GM19193 (cell line): Measurements from ENCODE around the gene IGF2BP3.
A peak's percentile ranks its signal among the peaks of the same experiment; 100 is the strongest.

ENCODE experiments used
- POLR2A ChIP-seq: IDR thresholded peaks from 4 replicates; pipeline ENCODE4 v1.6.1; 2011; ENCODE audit not compliant: insufficient read depth, insufficient read length; ENCODE audit errors: extremely low read depth

The IGF2BP3 gene

GRCh38 chr7:23470330-23471105 is at the start of gene IGF2BP3:
TSS of gene IGF2BP3 (minus strand) at chr7:23470491. CDS start at chr7:23470110, 381 bp downstream.
- peak; percentile 51 for TF ChIP-seq POLR2A

DNA sequence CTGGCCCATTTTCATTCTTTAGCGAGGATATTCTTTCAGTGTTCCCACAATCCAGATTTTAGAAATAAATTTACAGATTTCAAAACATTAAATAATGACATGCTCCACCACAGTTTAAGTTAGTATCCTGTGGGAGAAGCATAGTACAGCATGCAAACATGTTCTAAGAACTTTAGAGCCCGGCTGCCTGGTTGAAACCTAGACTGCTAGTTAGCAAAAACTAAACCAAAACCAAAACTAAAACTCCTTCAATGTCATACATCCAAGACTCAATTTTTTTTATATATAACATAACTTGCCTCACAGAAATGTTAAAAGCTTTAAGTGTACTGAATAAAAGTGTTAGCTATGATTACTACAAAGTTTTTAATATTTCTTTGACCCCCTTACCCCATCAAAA is 44.5 kb upstream of the IGF2BP3 start:
- TF ChIP-seq POLR2A = no peak

DNA sequence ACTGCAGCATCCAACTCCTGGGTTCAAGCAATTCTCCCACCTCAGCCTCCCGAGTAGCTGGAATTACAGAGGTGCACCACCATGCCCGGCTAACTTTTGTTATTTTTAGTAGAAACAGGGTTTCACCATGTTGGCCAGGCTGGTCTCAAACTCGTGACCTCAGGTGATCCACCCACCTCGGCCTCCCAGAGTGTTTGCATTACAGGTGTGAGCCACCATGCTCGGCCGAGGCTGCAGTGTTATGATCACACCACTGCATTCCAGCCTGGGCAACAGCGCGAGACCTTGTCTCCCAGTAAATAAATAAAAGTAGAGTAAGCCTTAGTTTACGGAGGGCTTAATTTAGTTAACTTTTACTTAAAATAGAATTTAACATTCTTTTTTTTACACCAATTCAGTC is 23.7 kb upstream of the IGF2BP3 start:
- no peak for TF ChIP-seq POLR2A

DNA sequence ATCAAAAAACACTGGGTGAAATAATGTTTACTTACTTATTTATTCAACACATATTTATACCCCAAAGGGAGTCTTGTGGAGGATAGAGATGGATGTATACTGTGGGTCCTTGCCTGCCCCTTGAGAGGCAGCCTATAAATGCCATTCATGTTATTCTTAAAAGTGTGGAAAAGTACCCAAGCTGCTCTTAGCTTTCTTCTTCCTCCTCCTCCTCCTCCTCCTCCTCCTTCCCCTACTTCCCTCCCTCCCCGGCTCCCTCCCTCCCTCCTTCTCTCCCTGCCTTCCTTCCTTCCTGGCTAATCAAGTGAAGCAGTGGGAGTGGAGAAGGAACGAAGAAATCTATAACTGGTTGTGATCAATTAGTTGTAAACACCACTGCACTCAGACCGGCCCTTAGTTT is 21.2 kb upstream of the IGF2BP3 start:
- no peak for TF ChIP-seq POLR2A

DNA sequence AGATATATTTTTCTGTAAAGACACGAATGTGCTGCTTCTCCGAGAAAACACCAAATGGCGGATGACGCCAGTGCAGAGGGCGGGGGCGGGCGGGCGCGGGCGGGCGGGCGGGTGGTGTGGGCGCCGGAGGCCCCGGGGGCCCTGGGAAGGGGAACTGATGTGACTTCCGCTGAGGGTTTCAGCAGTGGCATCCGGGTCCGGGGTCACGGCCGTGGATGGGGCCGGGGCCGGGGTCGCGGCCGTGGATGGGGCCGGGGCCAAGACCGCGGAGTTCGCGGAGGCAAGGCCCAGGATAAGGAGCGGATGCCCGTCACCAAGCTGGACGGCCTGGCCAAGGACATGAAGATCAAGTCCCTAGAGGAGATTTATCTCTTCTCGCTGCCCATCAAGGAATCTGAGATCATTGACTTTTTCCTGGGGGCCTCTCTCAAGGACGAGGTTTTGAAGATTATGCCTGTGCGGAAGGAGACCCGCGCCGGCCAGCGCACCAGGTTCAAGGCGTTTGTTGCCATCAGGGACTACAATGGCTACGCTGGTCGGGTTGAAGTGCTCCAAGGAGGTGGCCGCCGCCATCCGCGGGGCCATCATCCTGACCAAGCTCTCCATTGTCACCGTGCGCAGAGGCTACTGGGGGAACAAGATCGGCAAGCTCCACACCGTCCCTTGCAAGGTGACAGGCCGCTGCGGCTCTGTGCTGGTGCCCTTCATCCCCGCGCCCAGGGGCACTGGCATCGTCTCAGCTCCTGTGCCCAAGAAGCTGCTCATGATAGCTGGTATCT is 20.3 kb upstream of the IGF2BP3 start:
- TF ChIP-seq POLR2A = peak; percentile 60

DNA sequence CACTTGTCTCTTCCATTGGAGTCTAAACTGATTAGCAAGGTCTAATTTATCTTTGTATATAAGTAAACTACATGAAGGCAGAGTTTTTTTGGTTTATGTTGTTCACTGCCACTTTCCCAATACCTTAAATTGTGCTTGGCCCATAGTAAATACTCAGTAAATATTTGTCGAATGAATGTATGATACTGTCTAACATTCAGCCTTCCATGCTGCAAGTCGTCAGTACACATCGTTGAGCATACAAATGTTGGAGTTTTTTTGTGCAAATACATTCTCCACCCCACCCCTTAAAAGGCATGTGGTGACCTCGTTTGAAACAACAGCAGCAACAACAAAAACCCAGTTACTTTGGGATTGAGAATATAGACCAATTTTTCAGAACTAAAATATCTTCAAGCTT is 17.4 kb upstream of the IGF2BP3 start:
- no peak for TF ChIP-seq POLR2A

- no peak for TF ChIP-seq POLR2A
These were observed 15.9 kb upstream of the IGF2BP3 start for GRCh38 chr7:23486002-23486773.

DNA sequence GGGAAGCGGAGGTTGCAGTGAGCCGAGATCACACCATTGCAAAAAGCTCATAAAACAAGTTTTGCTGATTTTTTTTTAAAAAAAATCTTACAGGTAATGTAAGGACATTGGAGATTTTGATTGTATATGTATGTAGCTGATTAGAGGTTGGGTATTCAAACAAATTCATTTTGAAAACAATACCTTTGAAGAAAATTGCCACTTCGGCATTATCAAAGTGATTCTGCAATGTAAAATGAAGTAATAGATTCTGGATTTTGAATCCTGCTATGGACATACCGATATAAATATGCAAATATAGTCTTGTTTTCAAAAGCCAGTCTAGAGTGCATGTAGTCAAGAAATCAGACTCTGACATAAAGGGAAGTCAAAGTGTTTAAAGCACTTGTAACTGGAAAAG is 12.4 kb upstream of the IGF2BP3 start:
- TF ChIP-seq POLR2A = no peak

GRCh38 chr7:23477962-23478866 is 7.9 kb upstream of the IGF2BP3 start:
- no peak for TF ChIP-seq POLR2A

GRCh38 chr7:23477157-23477499 is 6.8 kb upstream of the IGF2BP3 start:
- no peak for TF ChIP-seq POLR2A

DNA sequence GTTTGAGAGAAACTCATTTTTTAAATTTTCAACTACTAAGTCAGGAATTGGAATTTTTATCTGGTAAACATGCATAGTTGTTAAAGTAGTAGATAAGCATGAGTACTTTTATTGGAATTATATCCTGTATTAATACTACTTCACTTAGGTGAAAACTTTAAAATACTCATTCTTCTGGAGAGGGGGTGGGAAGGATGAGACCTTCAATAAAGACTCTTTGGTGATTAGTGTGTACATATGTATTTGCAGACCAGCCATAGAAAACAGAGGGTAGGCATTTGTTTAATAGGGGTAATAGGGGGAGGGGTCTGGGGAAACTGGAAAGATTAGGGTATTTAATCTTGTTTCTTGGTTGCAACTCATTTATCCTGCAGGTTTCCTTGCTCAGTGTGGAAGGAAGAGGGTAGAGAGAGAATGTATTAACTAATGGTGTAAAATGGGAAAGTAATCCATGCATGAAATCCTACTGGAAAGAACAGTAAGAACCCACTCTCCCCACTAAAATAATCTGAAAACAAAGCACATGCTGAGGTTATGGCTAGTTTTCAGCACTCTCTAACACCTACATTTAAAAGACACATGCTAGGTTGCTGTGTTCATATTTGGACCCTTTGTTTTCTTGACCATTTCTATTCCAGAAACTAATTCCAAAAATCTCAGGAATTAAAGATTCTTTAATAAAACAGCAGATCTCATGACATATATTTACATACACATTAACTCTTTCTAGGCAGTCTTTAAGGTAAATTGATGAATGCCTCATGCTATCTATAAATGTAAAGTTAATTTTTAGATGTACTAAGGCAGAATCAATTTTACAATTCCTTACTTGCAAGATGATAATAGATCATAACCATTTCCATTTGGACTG is 6.2 kb upstream of the IGF2BP3 start:
- no peak for TF ChIP-seq POLR2A

DNA sequence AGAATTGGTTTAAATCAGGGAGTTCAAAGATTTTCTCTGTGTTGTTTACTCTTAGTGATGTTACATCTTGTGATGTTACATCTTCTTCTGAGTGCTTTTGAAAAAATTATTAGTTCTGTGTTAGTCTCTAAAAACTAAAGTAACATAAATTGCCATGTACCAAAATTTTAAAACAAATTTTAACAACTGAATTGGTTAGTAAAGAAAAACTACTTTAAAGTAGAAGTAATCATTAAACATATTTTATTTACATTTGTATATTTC is 5.2 kb upstream of the IGF2BP3 start:
- no peak for TF ChIP-seq POLR2A

DNA sequence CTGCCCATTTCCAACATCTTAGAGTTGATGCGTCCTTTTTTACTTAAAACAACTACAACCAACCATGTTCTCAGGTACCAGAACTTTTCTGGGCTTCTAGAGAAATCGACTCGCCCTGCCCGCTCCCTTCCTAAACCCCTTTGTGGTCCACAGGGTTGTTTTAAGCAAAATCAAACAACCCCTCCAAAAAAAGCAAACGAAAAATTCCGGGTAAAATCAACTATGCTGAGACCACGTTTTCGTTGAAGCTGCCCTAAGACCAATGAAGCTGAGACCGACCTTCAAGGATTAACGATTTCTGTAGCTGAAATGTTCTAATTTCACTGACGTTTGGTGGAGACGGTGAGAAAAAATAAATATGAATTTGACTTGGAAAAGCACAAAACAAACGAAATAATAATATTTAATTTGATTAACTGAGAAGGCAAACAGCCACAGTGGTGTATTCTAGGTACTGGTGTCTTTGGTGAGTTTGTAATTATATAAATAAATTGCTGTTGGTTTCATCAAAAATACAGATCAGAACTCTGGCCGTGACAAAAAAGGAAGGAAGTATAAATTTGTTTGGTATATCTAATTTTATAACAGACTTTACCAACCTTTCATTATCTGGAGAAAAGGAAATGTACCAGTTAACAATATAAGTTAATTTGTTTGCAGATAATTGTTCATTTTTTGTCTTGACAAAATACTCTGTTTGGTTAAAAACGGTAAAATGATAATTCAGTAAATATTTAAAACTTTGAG is 4.7 kb upstream of the IGF2BP3 start:
- TF ChIP-seq POLR2A = no peak

DNA sequence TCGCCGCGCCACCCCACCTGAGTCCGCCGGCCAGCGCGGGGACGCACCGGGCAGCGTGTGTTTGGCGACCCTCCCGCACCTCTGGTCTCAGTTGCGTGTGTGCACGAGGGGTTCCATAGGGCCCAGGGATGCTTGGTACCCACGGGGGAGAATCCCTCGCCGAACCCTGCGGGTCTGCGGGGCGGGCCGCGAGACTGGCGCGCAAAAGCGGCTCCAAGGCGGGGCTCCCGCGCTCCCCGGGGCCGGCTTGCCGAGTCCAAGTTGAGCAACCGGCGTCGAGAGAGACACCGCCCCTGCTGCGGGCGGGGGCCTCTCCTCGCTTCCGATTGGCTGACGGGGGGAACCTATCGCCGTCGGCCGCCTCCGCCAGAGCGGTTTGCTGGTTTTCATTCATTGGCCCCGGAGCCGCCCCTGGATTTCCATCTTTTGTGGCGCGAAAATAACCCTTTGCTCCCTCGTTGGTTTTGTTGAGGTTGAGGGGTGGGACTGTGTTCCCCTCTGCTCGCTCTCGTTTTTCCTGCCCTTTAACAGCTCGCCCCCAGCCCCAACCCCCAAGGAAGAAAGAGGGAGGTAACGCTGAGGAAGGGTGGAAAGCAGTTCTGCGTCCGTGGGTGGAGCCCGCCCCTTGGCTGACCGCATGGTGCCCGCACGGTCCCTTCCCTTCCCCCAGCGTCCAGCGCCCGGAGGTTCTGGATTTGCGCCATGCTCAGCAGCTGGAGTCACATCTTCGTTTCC is 4.0 kb upstream of the IGF2BP3 start:
- TF ChIP-seq POLR2A = peak; percentile 88

GRCh38 chr7:23473844-23474093 is 3.5 kb upstream of the IGF2BP3 start:
- no peak for TF ChIP-seq POLR2A
